GM19452 (cell line): ENCODE measurements around the gene ZG16.

ENCODE experiments used
- ATAC-seq: cut with Tn5 transposase; IDR thresholded peaks from one replicate; pipeline ENCODE4 v1.9.1; 2021; ENCODE audit not compliant: unreplicated experiment

ZG16 gene

DNA sequence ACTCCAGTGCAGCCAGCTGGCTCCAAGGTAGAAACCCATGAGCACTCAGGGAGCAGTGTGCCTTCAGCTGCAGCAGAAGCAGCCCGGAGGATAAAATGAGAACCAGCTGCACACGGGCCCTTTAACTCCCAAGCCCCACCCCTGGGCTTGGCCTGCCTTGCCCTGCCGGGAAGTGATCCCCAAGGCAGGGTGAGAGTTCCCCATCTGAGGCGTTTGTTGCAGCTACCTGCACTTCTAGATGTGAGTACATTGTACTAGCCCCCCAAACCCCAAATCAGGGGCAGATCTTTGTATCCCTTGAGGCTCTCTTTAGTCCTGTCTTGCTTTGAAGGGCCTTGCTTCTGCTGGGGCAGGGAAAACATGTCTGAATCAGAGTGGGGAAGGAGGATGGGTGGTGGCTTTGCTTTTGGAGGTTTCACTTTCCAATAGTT lies 42.2 kb downstream of the ZG16 start, which contains the start of gene MVP:
Gene MVP (plus strand): TSS at position 192 of the 431 bp plus-strand sequence. CDS start 10,088 bp downstream, outside the sequence.
- no peak for ATAC-seq

DNA sequence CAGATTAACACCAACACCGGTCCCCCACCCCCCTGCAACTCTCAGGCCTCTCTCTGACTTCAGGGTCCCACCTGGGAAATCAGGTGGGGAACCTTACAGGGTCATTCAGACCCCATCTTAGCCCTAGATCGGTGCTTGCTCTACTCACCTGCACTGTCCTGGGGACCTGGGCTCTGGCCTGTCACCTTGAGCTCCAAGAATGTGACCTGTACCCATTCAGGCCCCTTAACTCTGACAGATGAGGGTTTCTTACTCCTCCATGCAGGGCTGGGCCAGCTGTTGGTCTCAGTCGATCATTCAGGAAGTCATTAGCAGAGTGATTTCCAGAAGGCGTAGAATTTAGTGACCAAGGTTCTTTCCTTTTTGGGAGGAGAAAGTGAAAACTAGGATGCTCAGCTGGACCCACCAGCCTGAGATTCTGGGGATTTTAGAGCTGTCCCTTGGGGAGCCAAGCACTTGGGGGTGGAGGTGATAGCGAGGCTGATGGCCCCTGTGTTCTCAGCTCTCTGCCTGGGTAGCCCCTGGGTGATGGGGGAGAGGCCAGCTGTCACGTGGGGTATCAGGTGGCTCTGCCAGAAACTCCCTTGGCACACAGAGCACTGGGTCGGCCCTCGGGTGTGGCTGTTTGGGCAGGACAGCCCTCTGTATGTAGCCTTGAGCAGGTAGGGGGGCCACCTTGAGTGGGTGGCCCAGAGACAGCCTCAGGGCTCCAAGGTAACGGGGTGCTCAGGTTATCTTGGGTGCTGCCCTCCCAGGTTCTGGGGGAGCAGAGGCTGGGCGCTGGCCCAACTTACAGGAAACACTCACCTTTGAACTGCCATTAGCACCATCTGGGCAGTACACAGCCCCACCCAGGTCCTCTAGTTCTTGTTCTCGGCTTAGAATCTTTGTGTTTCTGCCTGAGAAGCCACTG lies 42.9 kb downstream of the ZG16 start:
- peak; percentile 43 for ATAC-seq

DNA sequence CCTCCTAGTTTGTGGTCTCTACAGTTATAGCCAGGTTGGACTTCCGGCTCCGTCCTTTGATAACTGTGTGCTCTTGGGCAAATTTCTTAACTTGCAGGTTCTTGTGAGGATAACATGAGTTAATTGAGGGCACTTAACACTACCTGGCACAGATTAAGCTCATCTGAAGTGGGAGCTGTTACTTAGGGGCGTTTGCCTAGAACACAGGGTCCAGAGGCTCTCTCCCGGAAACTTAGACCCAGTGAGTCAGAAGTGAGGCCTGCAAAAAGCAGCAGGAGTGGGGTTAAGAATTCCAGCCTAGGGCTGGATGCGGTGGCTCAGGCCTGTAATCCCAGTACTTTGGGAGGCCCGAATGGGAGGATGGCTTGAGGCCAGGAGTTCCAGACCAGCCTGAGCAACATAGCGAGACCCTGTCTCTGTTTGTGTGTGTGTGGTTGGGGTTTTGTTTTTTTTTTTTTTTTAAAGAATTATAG lies 43.6 kb downstream of the ZG16 start:
- no peak for ATAC-seq

DNA sequence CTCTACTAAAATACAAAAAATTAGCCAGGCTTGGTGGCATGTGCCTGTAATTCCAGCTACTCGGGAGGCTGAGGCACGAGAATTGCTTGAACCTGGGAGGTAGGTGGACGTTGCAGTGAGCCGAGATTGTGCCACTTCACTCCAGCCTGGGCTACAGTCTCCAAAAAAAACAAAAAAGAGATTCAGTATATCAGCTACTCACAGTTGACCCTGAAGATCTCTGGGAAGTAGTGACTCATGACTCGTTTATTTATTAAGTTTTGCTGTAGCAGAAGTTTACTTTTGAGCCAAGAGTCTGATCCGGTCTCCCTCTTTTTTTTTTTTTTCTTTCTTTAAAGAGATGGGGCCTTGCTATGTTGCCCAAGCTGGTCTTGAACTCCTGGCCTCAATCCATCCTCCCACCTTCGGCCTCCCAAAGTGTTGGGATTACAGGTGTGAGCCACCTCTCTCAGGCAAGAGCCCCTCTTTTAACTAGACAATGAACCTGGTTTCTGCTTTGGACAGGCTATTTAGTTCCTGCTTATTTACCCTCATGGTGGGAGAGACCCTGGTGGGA lies 46.6 kb downstream of the ZG16 start:
- ATAC-seq, result no peak

DNA sequence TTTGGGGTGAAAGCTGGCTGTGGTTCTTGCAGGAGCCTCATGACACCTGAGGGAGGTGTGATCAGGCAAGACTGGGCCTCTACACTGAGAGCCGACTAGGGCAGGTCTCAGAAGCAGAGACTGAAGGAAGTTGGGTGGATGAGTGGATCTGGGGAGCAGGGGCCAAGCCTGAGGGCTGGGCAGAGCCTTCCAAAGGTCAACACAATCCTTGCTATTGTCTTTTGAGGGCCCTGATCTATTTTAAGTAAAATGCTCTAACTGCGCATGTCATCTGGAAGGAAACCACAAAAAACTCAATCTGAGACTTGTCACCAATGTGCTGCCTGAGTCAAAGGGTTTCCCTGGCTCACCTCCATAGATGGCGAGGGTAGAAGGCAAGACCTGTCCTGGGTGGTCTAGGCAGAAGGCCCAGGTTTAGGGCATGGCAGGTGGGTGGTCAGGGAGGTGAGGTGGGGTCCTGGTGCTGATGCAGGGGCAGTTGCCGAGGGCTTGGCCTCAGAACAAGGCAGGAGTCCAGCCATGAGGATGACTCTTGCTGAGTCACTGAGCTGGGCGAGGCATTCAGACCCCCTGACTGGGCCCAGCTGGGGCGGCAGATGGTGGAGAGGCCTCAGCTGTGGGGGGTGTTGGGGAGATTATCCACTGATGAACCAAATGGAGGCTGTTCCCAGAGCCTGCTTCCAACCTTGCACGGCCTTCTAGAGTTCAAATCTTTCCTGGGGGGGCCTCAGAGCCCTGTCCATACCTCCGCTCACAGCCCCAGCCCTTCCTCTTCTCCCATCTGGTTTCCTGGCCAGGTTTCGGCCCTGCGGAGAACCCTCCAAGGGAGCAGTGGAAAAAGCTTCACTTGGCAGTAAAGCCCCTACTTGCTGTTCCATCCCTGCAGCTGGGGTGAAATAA lies 47.3 kb downstream of the ZG16 start:
- ATAC-seq, result no peak

DNA sequence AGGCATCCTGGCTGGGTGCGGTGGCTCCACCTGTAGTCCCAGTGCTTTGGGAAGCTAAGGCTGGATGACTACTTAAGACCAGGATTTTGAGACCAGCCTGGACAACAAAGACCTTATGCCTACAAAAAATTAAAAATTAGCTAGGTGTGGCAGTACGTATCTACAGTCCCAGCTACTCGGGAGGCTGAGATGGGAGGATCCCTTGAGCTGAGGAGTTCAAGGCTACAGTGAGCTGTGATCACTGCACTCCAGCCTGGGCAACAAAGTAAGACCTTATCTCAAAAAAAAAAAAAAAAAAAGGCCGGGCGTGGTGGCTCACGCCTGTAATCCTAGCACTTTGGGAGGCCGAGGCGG lies 48.3 kb downstream of the ZG16 start:
- no peak for ATAC-seq

DNA sequence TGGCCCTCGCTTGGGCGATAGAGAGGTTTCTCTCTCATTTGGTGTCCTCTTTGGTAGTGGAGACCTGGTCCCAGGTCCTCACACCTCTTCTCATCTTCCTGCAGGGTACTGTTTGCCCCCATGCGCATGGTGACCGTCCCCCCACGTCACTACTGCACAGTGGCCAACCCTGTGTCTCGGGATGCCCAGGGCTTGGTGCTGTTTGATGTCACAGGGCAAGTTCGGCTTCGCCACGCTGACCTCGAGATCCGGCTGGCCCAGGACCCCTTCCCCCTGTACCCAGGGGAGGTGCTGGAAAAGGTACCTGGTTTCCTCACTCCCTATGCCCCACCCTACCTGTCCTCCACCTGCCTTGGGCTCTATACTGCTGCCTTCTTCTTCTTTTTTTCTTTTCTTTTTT lies 52.7 kb downstream of the ZG16 start:
- no peak for ATAC-seq

DNA sequence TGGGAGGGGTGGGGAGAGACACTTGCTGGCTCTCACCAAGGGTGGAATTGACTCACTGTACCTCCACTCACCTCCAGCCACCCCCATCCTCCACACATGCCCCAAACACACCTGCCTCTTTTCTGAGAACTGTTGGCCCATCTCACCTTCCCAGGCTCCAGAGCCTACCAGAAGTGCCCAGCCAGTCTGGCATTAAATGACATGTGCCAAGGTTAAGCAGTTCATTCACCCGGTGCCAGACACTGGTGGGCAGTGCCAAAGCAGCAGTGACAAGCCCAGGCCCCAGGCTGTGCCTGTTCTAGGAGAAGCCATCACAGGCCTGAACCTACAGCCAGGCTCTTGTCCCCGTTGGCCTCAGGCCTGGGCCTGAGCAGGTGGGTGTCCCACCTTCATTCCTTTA lies 53.4 kb downstream of the ZG16 start:
- no peak for ATAC-seq
